Kidney glomerular epithelial cell (primary cell): ENCODE data around the gene EMC1.
"Not testable (repeated sequence)": the region's sequence is repeated elsewhere in the genome, so short reads cannot be mapped to it uniquely, and the experiment has no call there.

Experiments used
- DNase-seq: peaks from one replicate; lab custom pipeline; 2025; lab: John Stamatoyannopoulos, UW

The EMC1 gene

DNA sequence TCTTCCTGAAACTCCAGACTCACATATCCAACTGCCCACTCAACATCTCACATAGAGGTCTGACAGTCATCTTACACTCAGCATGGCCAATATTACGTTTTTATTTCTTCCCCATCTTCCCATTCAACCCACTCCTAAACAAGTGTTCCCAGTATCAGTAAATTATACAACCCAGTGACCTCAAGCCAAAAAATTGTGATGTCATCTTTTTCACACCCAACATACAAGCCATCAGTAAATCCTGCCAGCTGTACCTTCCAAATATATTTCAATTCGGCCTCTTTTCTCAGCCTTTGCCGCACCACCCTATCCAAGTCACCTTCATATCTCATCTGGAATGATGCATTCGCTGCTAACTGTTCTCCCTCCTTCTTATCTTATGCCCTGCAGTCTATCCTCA lies 60.9 kb downstream of the EMC1 start:
- no peak for DNase-seq

DNA sequence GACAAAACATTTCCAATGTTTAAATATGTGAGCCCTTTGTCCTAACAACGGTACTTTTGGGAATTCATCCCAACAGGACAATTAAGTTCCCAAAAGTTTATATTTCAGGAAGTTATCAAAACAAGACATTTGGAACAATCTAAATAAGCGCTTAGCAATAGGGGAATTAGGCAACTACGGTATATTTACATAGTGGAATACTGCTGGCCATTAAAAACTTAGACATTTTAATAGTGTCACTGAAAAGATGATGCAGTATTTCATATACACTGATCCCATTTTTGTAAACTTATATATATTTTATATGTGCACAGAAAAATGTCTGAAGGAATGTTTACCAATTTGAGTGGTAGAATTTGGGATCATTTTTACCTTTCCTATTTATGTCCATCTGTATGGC lies 62.1 kb downstream of the EMC1 start:
- DNase-seq: no peak

- no peak for DNase-seq
These were observed 63.5 kb downstream of the EMC1 start for GRCh38 chr1:19187852-19188251.

- no peak for DNase-seq
These were observed 65.3 kb downstream of the EMC1 start for GRCh38 chr1:19186001-19186400.

DNA sequence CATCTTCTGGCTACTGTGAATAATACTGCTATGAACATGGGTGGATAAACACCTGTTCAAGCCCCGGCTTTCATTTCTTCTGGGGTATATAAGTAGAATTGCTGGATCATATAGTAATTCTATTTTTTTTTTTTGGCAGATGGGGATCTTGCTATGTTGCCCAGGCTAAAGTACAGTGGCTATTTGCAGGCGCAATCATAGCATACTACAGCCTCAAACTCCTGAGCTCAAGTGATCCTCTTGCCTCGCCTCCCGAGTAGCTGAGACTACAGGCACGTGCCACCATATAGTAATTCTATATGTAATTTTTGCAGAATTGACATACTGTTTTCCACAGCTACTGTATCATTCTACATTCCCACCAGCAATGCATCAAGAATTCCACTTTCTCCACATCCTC lies 69.1 kb downstream of the EMC1 start:
- no peak for DNase-seq

GRCh38 chr1:19180265-19180657 lies 71.1 kb downstream of the EMC1 start:
- not testable (repeated sequence) for DNase-seq

DNA sequence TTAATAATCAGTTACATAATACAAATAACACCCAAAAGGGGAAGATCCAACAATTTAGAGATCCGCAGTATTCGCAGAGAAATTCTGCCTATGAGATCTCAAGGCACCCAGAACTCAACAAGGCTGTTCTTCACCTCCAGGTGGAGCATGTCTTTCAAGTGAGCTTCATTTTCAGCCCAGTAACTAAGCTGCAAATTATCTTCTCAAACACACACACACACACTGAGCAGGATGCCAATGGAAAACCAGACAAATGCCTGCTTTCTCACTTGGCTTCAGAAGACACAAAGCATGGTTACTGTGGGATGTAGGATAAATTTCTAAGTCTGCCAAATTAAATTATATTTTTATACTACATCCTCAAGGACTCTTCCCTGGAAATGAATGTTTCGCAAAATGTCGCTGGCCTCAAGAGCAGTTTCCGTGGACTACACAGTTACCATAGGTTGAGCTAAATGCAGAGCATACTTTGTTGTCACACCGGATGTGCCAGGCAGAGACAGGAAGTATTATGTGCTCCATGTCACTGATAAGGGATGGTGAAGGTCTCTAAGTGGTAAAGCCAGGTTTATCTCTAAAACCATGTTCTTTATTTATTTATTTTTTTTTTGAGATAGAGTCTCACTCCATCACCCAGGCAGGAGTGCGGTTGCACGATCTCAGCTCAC lies 71.6 kb downstream of the EMC1 start:
- no peak for DNase-seq

DNA sequence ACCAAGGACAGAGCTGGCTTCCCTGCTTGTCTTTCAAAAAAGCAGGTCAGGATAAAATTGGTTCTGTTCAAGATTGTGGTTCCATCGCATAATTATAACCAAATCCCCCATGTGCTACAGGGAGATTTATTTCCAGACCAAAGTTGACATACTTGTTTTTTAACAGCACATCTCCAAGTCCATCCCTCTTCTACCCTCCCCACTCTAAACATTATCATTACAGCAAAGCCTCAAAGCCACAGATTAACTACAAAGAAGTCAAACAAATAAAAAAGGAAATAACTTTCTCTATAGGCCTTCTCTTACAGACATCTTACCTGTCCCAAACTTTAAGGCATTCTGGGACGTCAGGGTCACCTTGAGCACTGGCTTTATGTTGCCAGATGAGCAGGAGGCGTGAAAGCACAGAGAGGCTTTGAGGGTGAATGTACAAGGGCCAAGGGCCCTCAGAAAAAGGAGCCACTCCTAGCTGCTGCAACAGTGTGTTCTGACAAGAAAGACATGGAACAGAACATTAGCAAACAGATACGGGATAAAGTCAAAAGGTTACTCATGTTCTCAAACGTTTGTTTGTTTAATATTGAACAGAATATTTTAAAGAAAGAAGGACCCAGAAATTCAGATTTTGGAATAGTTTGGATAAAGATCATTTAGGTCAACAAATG lies 72.5 kb downstream of the EMC1 start:
- DNase-seq: no peak

- no peak for DNase-seq
These were observed 73.5 kb downstream of the EMC1 start for GRCh38 chr1:19177811-19178210.

GRCh38 chr1:19169642-19170041 lies 81.7 kb downstream of the EMC1 start:
- DNase-seq: no peak

GRCh38 chr1:19167140-19167539 lies 84.2 kb downstream of the EMC1 start:
- no peak for DNase-seq

GRCh38 chr1:19166066-19166465 lies 85.3 kb downstream of the EMC1 start:
- no peak for DNase-seq
